Mesothelial cell of epicardium (in vitro differentiated cells): ENCODE data around the gene BAZ2B. TPM values are rescaled to one million over a fixed set of nuclear protein-coding genes. Genes with fewer than 3 reads are reported as not detected.
A peak's percentile ranks its signal among the peaks of the same experiment; 100 is the strongest.

Source experiments
- DNase-seq, 2 experiments: peaks; one replicate each; pipeline ENCODE4 v3.0.0; 2021; ENCODE audit warnings: low spot score in 2 of 2; ENCODE audit not compliant: unreplicated experiment in 2 of 2
- H3K27ac Mint-ChIP-seq: 2 replicates; pipeline ENCODE4 v1.8.0; 2021; ENCODE audit warnings: mixed read lengths
- H3K27me3 Mint-ChIP-seq: 2 replicates; pipeline ENCODE4 v1.8.0; 2021; ENCODE audit warnings: low read depth, mixed read lengths
- H3K36me3 Mint-ChIP-seq: 2 replicates; pipeline ENCODE4 v1.8.0; 2021; ENCODE audit warnings: mixed read lengths
- H3K4me1 Mint-ChIP-seq: 2 replicates; pipeline ENCODE4 v1.8.0; 2021; ENCODE audit warnings: mixed read lengths
- H3K4me3 Mint-ChIP-seq: 2 replicates; pipeline ENCODE4 v1.8.0; 2021; ENCODE audit warnings: mild to moderate bottlenecking, moderate library complexity, mixed read lengths
- H3K9me3 Mint-ChIP-seq: 2 replicates; pipeline ENCODE4 v1.8.0; 2021; ENCODE audit warnings: mixed read lengths
- CTCF ChIP-seq: fragments of 200-600 bp; sonication (generic); IDR thresholded peaks from one replicate; pipeline ENCODE4 v1.5.0; 2021; ENCODE audit warnings: antibody characterized with exemption; ENCODE audit not compliant: unreplicated experiment
- total RNA-seq: library from RNA; stranded (reverse); gene quantifications from 3 replicates; pipeline ENCODE4 v1.2.1, GENCODE V29; 2021

Gene BAZ2B
- total RNA-seq, 1 donor from 2014 or later: 141 TPM

GRCh38 chr2:159615367-159616285 lies 722 bp downstream of the BAZ2B start:
- peak; percentile 72 to 83 for DNase-seq
- H3K27ac Mint-ChIP-seq: peak overlapping the region; percentile 100
- peaks cover 46% of the 10 kb centered on the region for H3K4me1 Mint-ChIP-seq
- TF ChIP-seq CTCF: no peak
- H3K36me3 Mint-ChIP-seq: no peaks in the 10 kb centered on the region
- H3K4me3 Mint-ChIP-seq: peak overlapping the region; percentile 82
- no peaks in the 10 kb centered on the region for H3K9me3 Mint-ChIP-seq
- H3K27me3 Mint-ChIP-seq: no peaks in the 10 kb centered on the region

- peaks cover 44% of the 10 kb centered on the region for H3K4me1 Mint-ChIP-seq
- peak overlapping the region; percentile 100 for H3K27ac Mint-ChIP-seq
- DNase-seq: no peak
- no peaks in the 10 kb centered on the region for H3K36me3 Mint-ChIP-seq
- peak overlapping the region; percentile 82 for H3K4me3 Mint-ChIP-seq
- no peaks in the 10 kb centered on the region for H3K27me3 Mint-ChIP-seq
- TF ChIP-seq CTCF: no peak
- no peaks in the 10 kb centered on the region for H3K9me3 Mint-ChIP-seq
These were observed 1.6 kb downstream of the BAZ2B start for GRCh38 chr2:159614534-159615366.

DNA sequence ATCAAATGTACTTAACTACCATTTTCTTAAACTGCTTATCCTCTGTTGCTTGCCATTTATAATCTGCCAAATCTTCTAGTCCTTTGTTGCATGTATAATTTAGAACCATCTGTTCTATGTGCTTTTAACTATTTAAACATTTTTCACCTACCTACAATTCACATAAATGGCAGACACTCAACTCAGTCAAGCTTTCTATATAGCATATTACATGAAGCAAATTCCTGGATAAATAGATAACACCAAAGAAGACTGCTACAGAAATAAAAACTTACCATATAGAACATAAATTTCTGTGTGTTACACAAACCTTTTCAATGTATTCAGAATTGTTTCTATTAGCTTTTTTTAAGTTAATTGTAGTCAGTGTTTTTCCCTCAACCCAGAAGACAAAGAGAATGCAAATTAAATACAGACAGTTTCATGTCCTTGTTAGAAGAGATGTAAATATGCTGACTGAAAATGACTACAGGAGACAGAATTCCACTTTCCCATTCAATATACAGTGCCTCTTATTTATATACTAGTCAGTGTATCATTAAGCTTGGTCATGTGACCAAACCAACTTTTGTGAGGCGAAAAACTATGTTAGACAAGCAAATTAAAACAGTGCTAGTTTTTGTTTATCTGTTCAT lies 2.6 kb downstream of the BAZ2B start:
- no peak for TF ChIP-seq CTCF
- Mint-ChIP-seq H3K36me3 (no peaks in the 10 kb centered on the region), H3K4me3 (peak overlapping the region; percentile 82), H3K27ac (peak overlapping the region; percentile 100), H3K9me3 (no peaks in the 10 kb centered on the region), H3K4me1 (peaks cover 46% of the 10 kb centered on the region), H3K27me3 (no peaks in the 10 kb centered on the region)
- no peak for DNase-seq

DNA sequence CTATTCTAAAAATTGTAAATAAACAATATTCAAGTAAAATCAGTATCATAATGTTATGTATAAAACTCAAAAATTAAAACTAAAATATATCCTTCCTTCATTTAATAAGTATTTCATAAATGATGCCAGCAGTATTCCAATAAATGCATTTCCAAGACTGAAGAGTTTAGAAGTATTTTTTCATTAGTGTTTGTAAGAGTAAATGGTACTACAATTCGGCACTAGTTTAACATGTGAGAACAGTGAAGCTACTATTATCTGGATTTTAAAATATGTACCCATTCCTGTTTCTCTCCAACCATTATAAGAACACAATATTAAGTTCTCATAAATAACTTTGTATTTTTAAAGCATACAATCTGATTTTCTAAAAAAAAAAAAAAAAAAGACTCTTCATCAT lies 3.3 kb downstream of the BAZ2B start:
- peaks cover 51% of the 10 kb centered on the region for H3K4me1 Mint-ChIP-seq

More for the DNA sequence above, 3.3 kb downstream of the BAZ2B start:
- Mint-ChIP-seq H3K9me3 (no peaks in the 10 kb centered on the region), H3K27ac (peak overlapping the region; percentile 100), H3K36me3 (no peaks in the 10 kb centered on the region), H3K4me3 (peak overlapping the region; percentile 82), H3K27me3 (no peaks in the 10 kb centered on the region)
- no peak for DNase-seq
- no peak for TF ChIP-seq CTCF
